HG02885 (cell line): Measurements from ENCODE around the gene RALGPS1.
"Not testable (repeated sequence)": the region's sequence is repeated elsewhere in the genome, so short reads cannot be mapped to it uniquely, and the experiment has no call there.

Experiments used
- ATAC-seq: cut with Tn5 transposase; IDR thresholded peaks from one replicate; pipeline ENCODE4 v1.9.1; 2021; ENCODE audit warnings: mild to moderate bottlenecking; ENCODE audit not compliant: unreplicated experiment, poor library complexity

The RALGPS1 gene

DNA sequence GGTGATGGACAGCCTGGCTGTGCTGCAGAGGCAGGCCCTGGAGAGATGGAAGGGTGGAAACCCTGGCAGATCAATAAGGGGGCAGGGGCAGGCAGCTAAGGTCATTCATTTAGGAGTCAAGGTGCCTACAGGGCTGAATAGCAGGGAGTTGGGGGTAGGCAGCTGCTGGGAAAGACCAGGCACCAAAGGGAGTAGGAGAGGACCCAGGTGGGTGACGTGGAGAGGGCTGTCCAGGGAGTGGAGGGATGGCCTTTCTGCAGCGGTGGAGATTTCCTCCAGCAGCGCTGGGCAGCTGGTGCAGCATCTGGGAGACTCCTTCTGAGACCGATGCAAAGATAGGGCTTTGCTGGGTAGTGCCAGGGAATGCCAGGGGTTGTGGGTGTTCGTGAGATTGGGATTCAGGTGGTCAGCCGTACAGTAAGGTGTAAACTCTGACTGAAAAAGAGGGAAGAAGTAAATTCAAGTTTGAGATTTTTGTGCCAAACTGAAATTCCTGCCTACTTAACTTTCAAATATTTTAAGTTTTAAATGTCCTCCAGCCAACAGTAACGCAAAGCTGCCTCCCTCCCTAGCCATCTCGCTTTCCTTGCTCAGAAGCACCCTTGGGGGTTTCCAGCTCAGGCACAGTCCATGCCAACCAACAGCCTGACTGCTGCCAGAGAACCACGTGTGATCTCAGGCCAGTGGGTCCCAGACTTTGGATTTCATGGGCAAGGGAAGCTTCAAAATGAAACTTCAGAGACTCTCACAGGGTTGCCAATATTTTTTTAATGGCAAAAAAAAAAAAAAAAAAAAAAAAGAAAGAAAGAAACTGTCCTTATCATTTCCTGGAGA is 226.5 kb downstream of the RALGPS1 start:
- ATAC-seq: no peak

DNA sequence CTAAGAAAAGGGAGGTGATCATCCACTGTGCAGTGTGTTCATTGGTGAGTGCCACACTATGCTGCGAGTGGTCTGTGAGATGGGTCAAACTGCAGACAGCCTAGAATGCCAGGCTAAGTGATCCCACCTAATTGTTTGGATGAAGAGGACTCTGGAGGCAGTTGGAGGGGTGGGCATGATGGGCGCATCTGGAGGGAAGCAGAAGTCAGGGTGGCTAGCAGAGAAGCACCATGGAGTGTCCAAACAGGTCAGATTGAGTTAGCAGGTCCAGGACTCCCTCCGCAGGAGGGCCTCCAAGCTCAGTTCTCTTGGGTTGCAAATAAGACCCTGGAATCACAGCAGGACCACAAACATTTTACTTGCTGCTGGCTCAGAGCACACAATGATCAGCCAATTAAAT is 227.7 kb downstream of the RALGPS1 start:
- ATAC-seq: no peak

DNA sequence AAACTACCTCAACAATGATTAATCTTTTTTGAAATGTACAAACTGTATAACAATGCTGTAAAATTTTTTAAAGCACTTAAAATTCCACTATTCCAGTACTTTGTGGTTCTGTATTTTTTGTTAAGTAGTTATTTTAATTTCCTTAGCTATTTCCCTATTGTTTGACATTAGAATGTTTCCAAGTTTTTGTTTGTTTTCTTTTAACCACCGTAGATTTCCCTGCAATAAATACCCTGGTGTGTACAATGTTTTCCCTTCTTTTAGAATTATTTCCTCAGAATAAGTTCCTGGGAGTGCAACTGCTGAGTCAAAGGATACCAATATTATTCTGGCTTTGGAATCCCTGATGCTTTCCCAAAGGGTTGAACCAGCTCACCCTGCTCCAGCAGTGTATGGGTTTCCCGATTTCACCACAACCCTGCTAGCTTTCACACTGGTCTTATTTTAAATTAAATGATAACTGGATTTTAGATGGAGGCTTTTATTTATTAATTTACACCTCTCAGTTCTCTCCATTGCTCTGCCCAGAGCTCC is 228.4 kb downstream of the RALGPS1 start:
- ATAC-seq: no peak

DNA sequence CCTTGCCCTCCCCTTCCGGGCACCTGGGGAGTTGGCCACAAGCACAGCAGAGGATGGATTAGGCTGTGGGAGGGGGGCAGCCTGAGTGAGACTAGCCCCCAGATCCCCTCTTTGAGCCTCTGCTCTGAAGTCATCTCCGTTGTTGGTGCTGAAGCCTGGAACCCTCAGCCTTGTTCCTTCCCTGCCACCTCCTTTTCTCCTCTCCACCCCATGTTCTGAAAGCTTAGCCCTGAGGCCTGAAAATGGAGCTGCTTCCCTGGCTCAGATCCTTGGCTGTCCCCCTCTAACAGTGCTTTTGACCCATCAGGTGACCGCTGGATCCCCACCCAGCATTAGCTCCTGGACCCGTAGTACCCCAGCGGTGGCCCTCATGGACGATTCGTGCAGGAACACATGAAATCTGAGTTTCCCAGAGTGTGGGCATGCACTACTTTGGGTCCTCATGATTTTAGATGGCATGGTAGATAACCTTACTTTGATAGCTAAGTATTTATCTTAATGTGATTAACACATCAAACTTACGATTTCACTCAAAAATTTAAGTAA is 229.4 kb downstream of the RALGPS1 start:
- no peak for ATAC-seq

DNA sequence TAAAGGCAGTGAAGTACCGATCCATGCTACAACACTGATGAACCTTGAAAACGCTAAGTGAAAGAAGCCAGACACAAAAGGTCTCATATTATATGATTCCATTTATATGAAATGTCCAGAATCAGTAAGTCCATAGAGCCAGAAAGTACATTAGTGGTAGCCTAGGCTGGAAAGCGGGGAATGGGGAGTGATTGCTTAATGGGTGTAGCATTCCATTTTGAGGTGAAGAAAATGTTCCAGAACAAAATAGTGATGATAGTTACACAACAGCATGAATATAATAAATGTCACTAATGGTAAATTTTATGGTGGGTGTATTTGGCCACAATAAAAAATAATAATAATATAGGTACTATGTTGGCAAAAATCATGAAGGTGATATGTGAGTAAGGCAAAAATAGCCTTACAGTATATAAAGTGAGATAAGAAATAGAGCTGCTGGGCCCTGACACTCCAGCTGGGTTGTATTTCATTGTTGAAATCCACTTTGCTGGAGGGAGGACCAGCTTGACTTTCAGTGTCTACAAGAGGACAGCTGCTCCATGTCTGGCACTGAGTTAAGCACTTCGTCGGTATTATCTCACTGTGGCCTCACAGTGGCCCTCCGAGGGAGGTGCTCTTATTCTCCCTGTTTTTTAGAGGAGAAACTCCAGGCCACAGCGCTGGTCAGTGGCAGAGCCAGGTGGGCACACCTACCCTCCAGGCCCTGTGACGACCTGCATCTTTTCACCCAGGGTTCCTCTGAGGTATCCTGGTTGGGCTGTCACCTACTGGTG is 230.3 kb downstream of the RALGPS1 start:
- ATAC-seq: no peak

DNA sequence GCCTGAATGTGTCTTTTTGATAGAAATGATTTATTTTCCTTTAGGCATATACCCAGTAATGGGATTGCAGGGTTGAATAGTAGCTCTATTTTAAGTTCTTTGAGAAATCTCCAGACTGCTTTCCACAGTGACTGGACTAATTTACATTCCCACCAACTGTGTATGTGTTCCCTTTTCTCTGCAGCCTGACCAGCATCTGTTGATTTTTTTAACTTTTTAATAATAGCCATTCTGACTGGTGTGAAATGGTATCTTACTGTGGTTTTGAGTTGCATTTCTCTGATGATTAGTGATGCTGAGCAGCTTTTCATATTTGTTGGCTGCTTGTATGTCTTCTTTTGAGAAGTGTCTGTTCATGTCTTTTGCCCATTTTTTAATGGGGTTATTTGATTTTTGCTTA is 232.3 kb downstream of the RALGPS1 start:
- not testable (repeated sequence) for ATAC-seq

DNA sequence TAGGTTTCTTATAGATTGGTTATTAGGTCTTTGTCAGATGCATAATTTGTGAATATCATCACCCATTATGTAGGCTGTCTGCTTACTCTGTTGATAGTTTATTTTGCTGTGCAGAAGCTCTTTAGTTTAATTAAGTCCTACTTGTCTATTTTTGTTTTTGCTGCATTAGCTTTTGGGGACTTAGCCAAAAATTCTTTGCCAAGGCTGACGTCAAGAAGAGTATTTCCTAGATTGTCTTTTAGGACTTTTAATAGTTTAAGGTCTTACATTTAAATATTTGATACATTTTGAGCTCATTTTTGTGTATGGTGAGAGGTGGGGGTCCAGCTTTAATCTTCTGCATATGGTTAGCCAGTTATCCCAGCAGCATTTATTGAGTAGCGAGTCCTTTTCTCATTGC is 232.7 kb downstream of the RALGPS1 start:
- no peak for ATAC-seq

DNA sequence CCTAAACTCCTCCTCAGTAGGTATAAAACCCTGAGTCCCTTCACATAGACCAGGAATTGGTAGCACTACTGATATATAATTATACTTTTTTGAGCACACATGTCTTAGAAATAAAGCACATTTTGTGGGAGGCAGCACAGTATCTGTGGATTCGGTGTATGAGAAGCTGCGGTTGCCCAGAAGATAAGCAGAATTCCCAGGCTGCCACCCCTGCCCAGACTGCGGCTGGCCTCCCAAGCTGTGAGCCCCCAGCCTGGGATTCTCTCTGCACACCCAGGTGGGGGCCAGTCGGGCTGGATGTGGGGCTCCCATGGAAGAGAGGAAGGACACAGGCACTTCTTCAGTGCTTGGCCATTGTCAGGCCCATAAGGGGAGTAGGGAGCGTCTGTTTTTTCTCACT is 233.4 kb downstream of the RALGPS1 start:
- ATAC-seq: no peak

DNA sequence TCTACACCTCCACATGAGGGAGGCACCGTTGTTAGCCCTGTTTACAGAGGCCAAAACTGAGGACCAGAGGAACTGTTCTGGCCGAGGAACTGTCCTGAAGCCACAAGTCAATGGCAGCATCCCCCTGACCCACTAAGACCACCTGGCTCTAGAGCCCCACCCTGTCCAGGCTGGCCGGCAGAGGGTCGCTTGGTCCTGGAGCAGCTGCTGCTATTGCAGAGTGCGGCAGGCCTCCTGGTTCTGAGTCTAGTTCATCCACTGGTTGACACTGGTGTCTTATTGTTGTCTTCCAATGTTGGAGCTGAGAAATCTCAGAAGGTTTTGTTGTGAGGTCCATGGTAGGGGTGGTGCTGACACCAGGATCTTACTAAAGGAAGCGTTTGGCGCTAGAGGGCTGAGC is 234.4 kb downstream of the RALGPS1 start:
- ATAC-seq: no peak

DNA sequence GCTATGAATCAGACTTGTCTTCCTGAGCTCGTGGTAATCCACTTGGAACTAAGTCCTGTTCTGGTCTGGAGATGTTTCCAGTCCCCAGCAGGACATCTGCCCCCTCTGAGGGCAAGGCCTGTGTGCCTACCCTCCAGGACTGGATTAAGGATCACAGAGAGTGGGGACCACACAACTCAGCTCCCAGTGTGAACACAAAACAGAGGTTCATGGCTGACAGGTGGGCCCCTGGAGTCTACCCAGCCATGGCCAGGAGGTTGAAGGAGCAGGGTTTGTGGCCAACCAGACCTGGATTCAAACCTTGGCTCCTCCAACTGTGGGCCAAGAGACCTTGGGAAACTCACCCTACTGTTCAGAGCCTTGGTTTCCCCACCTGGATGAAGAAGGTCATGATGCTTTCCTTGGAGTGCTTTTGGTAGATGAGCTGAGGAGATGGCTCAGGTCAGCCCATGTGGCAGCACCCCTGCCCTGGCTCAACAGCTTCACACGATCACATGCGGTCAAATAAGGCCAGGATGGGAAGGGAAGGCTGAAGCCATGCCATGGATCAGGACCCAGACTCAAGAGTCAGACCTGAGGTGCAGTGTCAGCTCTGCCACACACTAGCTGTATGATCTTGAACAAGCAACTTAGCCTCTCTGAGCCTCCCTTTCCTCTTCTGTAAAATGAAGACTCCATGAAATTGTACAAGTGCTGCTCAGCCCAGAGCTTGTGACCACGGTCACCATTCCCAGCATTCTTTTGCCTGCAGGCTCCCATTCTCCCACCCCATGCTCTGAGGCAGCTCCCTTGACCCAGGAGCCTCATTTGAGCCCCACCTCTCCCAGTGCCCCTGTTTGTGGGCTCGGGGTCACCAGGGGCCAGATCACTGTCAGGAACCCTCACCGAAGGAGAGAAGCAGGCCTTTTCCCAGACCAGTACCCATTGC is 235.1 kb downstream of the RALGPS1 start:
- ATAC-seq: no peak

DNA sequence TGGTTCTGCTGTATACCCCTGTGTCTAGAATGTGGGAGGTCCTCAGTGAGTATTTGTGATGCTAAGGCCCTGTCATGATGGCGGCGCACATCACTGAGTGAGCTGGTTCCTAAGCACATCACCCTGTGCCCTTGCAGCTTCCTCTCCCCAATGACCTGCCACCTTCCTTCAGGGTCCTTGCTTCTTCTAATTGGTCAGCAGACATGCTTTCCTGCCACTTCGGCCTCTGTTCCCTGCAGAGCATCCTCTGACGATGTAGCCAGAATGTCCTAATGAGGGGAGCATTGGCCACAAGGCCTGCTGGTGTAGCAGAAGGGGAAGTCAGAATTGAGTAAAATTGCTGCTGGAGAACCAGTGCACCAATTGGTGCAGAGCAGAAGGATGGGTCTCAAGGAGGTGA is 238.9 kb downstream of the RALGPS1 start:
- no peak for ATAC-seq

DNA sequence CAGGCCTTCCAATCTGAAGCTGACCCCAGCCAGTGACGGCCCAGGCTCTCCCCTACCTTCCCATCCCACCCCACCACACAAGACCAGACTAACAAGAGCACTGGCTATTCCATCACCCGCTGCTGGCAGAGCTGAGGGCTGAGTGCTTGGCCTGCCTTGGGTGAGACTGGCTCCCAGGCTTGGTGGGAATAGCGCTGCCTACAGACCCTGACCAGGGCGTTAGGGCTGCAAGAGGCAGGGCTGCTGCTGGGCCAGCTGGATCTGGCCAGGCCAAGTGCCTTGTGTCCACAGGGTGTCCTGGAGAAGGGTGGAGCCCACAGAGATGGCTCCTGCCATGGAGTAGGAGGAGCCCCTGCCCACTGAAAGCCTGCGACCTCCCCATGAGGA is 239.4 kb downstream of the RALGPS1 start:
- peak; percentile 14 for ATAC-seq

DNA sequence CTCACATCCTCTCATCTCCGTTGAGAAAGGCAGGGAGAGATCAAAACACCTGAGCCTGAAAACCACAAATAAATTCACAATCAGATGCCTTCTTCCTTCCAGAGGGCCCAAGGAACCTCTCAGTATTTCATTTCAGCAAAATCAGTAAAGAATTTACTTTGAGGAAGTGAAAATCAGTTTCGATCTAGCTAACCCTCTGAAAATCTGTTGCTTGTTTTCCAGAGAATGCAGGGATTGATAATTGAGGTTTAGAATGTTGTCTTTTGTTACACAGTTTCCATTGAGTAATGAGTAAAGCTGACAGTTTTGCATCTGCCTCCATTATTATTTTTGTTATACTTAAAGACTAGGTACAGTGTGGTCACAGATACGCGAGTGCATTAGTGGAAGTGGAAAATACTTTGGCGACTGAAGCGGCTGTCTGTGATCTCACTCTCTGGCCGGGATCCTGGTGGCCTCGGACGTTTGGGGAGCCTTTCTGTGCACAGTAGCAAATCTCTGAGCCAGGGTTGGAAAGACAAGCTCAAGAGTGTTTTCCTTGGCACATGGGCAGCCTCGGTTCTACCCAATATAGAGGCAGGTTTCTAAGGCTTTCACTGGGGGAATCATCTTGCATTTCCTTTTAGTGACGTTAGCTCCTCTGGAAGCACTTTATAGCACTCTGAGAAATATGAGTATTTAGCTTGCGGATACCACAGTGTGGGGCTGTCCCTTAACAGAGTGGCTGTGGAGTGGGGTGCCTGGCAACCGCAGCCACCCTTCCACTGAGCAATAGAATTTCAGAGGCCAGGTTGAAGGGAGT is 240.0 kb downstream of the RALGPS1 start:
- peak; percentile 64 for ATAC-seq

DNA sequence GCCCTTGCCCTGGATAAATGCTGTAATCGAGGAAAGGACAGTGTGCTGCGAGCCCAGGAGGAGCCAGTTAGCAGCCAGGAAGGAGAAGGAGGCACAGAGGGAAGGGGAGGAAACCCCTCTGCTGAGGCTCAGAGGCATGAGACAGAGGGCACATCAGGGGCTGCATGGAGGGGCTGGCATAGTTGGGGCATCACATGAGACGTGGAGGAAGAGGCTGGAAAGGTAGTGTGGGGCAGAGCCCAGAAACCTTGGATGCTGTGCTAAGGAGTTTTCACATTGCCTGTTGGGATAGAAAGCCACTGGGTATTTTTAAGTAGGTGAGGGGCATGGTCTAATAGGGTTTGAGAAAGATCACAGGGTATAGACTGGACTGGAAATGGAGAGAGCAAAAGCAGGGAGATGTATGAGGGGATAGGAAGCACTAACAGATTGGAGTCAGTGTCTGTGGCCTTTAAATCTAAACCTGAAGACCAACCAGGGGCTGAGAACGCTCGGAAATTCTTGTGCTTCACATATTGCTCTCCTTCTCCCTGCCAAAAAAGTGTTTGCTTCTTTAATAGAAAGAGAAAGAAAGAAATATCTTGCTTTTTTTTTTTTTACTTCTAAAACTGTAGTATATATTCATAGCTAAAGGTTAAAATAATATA is 240.9 kb downstream of the RALGPS1 start:
- no peak for ATAC-seq

DNA sequence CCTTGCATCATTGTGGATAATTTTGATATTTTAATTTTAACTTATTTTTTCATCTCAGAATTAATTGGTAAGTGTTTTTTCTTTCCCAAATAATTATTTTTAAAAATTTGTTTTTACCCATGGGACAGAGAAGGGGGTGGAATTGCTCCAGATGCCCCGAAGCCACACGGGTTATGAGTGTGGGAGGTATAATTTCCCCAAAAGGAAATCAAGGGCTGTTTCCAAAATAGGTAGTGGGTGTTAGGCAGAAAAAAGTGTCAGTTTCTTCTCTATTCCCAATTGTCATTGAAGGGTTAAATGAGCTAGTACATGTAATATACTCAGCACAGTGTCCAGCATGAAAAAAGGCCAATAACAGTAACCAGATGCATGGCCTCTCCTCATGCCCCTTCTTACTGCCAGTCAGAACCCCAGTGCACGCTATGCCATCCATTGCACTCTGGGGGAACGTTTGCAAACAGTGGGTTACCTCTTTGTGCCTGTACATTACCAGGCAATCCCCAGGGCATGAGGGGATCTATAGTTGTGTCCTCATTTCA is 244.3 kb downstream of the RALGPS1 start:
- no peak for ATAC-seq

DNA sequence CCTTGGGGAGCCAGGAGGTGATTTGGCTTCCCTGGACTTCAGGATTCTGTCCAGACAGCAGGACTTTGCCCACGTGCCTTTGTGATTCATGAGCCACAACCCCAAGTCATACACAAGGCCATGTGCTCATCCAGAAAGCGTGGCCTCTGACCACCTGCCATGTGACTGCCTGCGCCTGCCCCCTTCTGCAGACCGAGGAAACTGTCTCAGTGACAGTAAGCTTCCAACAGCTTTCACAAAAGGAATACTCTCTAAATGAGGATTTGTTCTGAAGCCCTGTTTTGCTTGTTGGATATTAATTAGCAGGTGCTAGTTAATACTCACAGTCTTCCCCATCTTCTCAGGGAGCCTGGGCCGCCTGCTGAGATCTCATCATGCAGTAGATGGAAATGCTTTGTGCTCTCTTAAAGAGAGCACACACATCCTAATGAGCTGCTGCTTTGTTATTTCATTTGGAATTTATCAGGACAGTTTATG is 244.8 kb downstream of the RALGPS1 start:
- ATAC-seq: no peak

DNA sequence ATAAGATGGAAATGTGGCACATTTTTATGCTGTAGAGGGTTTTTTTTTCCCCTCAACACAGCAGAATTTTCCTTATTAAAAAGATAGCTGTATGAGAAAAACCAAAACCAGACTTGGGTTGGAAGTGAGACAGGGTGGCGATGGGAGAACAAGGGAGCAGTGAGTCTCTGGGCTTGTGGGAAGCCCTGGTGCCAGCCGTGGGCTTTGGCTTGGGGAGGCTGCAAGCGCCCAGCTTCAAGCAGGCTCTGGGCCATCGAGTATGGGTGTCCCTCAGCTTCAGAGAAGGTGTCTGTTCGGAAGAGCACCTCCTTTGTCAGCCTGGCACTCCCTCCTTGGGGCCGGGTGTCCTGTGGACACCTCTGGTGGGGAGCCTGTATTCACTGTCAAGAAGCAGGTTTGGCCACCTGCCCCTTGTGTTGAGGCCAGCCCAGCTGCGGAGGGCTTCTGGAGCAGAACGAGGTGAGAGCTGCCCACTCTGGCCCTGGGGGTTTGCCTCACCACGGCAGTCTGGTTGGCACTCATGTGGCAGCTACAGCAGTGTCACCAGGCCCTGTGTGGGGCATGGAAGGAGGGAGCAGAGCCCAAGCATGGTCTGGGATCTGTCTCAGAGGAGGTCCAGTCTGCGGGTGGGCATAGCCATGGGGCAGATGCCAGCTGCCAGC is 245.5 kb downstream of the RALGPS1 start:
- ATAC-seq: no peak

DNA sequence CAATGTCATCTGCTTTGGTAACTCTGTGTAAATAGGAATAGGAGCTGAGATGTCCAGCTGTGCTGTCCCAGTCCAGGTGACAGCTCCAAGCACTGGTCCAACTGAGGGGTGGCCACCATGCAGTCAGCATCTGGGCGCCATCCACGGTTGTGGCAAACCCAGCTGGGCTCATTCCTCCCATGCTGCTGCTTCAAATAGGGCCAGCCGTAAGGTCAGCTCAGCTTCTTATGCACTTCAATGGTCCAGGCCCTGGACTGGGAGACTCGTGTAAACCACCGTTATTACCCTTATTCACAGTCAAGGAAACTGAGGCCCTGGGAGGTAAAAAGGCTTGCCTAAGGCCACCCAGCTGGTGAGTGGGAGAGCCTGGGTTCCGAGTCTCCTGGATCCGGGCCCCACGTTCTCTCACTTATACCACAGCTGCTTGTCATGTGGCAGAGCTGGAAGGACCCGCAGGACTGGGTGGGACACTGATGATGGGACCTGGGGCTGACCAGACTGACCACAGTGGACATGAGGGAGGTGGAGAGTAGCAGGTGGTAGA is 246.6 kb downstream of the RALGPS1 start:
- ATAC-seq: no peak
